GM21529 (cell line): ENCODE data around the gene ZMIZ2.
A peak's percentile ranks its signal among the peaks of the same experiment; 100 is the strongest.
"Not testable (repeated sequence)": the region's sequence is repeated elsewhere in the genome, so short reads cannot be mapped to it uniquely, and the experiment has no call there.

ENCODE experiments used
- ATAC-seq: cut with Tn5 transposase; IDR thresholded peaks from one replicate; pipeline ENCODE4 v1.9.1; 2021; ENCODE audit not compliant: unreplicated experiment

Gene ZMIZ2

GRCh38 chr7:44769776-44770294 is 21.2 kb downstream of the ZMIZ2 start:
- ATAC-seq = peak; percentile 83

- no peak for ATAC-seq
Observed at GRCh38 chr7:44771358-44771757, 22.7 kb downstream of the ZMIZ2 start.

GRCh38 chr7:44772440-44772839 is 23.8 kb downstream of the ZMIZ2 start:
- ATAC-seq = no peak

- ATAC-seq = no peak
Observed at GRCh38 chr7:44772867-44773266, 24.2 kb downstream of the ZMIZ2 start.

DNA sequence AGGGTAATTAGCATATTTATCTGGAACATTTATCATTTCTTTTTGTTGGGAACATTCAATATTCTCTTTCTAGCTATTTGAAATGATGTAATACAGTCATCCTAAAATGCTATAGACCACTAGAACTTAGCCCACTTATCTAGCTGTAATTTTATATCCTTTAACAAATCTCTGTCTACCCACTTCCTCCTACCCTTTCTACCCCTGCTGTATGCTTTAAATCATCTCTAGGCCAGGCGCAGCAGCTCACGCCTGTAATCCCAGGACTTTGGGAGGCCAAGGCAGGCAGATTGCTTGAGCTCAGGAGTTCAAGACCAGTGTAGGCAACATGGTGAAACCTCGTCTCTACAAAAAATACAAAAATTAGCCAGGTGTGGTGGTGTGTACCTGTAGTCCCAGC is 25.8 kb downstream of the ZMIZ2 start:
- ATAC-seq = not testable (repeated sequence)

- ATAC-seq = no peak
Observed at GRCh38 chr7:44775383-44776107, 26.9 kb downstream of the ZMIZ2 start.

GRCh38 chr7:44776211-44776610 is 27.6 kb downstream of the ZMIZ2 start:
- ATAC-seq = no peak

GRCh38 chr7:44782460-44782859 is 33.8 kb downstream of the ZMIZ2 start:
- no peak for ATAC-seq

DNA sequence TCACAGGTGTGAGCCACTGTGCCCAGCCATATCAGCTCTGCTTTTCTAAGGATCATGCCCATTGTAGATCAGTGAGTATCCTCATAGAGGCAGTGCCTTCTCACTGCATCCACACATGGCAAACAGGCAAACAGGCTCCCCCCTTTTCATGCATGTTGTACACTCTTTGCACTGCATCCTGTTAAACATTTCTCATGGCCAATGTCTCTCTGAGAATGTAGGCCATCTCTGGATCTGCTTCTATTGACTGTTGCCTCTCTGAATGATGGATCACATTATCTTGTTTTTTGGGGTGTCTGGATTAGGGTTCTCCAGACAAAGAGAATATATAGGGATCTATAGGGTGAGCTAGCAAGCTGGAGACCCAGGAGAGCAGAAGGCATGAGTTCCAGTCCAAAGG is 34.8 kb downstream of the ZMIZ2 start:
- no peak for ATAC-seq

DNA sequence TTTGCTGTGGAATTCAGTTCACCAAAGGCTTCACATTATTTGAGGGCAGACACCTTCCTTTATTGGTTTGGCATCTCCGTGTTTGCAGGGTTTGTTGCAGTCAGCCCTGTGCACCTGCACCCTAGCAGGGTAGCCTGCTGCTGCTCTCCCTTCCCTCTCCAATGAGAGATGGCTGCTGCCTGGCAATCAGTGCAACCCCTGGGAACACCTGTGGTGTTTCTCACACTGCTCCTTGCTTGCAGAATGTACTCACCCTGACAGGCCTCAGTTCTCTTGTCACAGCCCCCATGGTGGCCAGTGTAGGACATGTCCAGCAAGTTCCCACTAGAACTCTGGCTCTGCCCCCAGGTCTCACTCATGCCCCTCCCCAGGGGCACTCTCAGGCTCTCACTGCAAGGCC is 35.7 kb downstream of the ZMIZ2 start:
- ATAC-seq = no peak

DNA sequence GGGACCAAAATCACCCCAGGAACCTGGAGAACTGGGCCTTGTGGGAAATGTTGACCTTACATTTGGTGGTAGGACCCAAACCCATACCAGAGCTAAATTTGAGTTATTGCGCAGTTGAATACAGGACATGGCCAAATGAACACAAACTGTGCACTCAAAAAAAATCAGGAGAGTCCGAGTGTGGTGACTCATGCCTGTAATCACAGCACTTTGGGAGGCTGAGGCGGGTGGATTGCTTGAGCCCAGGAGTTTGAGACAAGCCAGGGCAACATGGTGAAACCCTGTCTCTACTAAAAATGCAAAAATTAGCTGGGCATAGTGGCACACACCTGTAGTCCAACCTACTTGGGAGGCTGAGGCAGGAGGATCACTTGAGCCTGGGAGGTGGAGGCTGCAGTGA is 36.6 kb downstream of the ZMIZ2 start:
- not testable (repeated sequence) for ATAC-seq

GRCh38 chr7:44787041-44787440 is 38.4 kb downstream of the ZMIZ2 start:
- ATAC-seq = no peak

DNA sequence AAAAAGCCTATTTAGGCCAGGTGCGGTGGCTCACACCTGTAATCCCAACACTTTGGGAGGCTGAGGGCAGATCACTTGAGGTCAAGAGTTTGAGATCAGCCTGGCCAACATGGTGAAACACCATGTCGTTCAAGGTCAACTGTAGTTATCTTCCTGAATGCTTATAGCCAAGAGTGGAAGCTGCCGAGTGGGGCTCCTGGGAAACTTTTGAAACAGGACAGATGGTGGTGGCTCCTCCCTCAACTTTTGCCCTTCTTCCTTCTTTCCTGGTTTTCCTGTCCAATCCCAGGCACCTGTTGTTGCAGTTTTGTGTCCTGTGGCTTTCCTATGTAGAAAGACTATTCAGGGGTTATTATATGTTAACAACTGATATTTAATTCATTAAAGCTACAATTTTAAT is 39.1 kb downstream of the ZMIZ2 start:
- ATAC-seq = no peak

DNA sequence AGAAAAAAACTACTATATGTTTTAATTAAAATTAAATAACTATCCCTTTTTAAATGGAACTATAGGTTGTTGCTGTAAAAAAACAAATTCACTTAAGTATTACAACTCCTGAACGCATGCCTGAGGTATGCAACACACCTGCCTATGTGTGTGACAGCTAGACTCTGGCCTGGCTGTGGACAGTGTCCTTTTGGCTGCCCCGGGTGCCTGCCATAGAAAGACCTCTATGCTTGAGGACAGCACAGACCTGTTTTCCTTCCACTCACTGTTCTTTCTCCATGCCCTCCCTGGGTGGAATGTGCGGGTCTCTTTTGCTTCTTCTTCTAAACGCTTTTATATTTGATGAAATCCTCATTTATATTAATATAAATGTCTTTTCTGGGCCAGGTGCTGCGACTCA is 41.3 kb downstream of the ZMIZ2 start:
- ATAC-seq = no peak

GRCh38 chr7:44791278-44792219 is 42.9 kb downstream of the ZMIZ2 start:
- ATAC-seq = no peak

DNA sequence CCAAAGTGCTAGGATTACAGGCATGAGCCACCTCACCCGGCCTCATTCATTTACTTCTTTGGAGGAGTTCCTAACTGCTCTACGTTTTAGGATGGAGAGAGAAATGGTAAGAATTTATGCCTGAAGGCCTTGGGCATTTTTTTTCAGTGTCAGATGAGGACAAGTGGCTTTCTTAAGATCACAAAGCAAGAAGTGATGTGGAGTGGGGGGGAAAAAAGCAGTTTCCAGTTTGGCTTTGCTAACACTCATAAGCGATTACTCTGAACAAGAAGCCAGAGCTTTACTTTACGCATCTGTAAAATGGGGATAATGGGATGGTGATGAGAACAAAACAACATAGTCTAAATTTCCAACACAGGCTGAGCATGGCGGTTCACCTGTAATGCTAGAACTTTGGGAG is 45.3 kb downstream of the ZMIZ2 start:
- ATAC-seq = no peak

DNA sequence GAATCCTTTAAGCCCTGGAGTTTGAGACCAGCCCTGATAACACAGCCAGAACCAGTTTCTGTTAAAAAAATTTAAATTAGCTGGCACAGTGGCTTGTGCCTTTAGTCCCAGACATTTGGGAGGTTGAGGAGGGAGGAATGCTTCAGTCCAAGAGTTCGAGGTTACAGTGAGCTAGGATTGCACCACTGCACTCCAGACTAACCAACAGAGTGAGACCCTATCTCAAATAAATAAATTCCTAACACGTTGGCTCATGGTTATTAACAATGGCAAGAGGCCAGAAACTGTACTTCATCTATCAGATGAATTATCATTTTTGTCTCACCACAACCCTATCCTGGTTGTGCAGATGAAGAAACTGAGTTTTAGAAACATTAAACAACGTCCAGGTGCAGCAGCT is 45.7 kb downstream of the ZMIZ2 start:
- ATAC-seq = no peak

- peak; percentile 16 for ATAC-seq
Observed at GRCh38 chr7:44796034-44796503, 47.4 kb downstream of the ZMIZ2 start.

DNA sequence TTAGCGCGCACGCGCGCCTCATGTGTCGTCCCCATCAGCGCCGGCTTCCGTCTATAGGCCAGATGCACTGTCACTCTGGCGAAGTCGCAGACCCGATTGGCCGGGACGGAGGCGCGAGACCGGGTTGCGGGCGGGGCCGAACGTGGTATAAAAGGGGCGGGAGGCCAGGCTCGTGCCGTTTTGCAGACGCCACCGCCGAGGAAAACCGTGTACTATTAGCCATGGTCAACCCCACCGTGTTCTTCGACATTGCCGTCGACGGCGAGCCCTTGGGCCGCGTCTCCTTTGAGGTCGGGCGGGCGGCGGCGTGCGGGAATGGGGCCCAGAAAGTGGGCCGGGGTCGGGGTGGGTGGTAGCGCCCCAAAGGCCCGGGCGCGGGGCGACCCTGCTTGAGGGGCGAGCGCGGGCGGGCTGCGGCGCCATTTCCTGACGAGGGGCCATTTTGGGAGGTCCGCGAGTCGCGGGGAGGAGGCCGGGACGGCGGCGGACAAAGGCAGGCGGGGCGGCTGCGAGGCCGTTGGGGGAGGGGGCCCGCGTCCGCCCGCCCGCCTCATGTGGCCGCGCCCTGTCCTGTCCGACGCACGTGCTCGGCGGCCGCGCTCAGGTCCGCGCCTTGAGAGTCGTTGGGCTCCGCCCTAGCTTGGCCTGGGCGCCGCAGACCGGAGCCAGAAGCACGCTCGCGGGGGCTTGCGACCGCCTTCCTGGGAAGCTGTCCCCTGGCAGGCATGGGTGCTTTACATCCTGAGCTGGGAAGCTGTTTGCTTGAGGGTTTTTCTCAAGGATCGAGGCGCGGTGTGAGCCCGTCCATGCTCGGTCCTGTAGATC is 48.1 kb downstream of the ZMIZ2 start, which contains the start of gene PPIA:
PPIA (plus strand) TSS at position 178 of the 825 bp plus-strand sequence; CDS start at position 222, 44 bp downstream.
- ATAC-seq = peak; percentile 89

GRCh38 chr7:44797329-44798258 is 48.9 kb downstream of the ZMIZ2 start:
- peak; percentile 52 for ATAC-seq
